Glutamatergic neuron (in vitro differentiated cells): ENCODE measurements around the gene GRID1. TPM values are rescaled to one million over a fixed set of nuclear protein-coding genes. Genes with fewer than 3 reads are reported as not detected.

Experiments used
- DNase-seq: peaks from one replicate; pipeline ENCODE4 v3.0.0; 2022
- H3K27ac Mint-ChIP-seq: one replicate; pipeline ENCODE4 v1.8.0; 2020; ENCODE audit warnings: mild to moderate bottlenecking, mixed read lengths, inconsistent platforms; ENCODE audit not compliant: unreplicated experiment
- H3K27me3 Mint-ChIP-seq: one replicate; pipeline ENCODE4 v1.8.0; 2020; ENCODE audit warnings: mild to moderate bottlenecking, moderate library complexity, mixed read lengths, inconsistent platforms; ENCODE audit not compliant: unreplicated experiment
- H3K36me3 Mint-ChIP-seq: one replicate; pipeline ENCODE4 v1.8.0; 2020; ENCODE audit warnings: mild to moderate bottlenecking, mixed read lengths, inconsistent platforms; ENCODE audit not compliant: unreplicated experiment
- H3K4me1 Mint-ChIP-seq: one replicate; pipeline ENCODE4 v1.8.0; 2020; ENCODE audit warnings: mild to moderate bottlenecking, low read depth, mixed read lengths, inconsistent platforms; ENCODE audit not compliant: unreplicated experiment
- H3K4me3 Mint-ChIP-seq: one replicate; pipeline ENCODE4 v1.8.0; 2020; ENCODE audit warnings: mild to moderate bottlenecking, mixed read lengths, inconsistent platforms; ENCODE audit not compliant: unreplicated experiment
- H3K9me3 Mint-ChIP-seq: one replicate; pipeline ENCODE4 v1.8.0; 2020; ENCODE audit warnings: mild to moderate bottlenecking, moderate library complexity, mixed read lengths, inconsistent platforms; ENCODE audit not compliant: unreplicated experiment
- CTCF ChIP-seq: fragments of 200-600 bp; sonication (generic); IDR thresholded peaks from one replicate; pipeline ENCODE4 v1.5.0; 2021; ENCODE audit not compliant: partially characterized antibody, unreplicated experiment
- total RNA-seq: library from RNA; stranded (reverse); fragmentation: NEBNext Ultra II Directional; extraction: Animal tissue kit (Norgen Biotek cat#: 25700); gene quantifications from one replicate; pipeline ENCODE4 v1.2.1, GENCODE V29; 2021; ENCODE audit not compliant: unreplicated experiment

GRID1 gene
- total RNA-seq, 1 donor from 2014 or later, result 8.0 TPM

- Mint-ChIP-seq H3K9me3 (peaks cover 3% of the 10 kb centered on the region), H3K4me1 (peaks cover 6% of the 10 kb centered on the region), H3K27me3 (peaks cover 4% of the 10 kb centered on the region), H3K27ac (no peak overlapping the region), H3K36me3 (no peaks in the 10 kb centered on the region), H3K4me3 (no peak overlapping the region)
- DNase-seq, result no peak
- no peak for TF ChIP-seq CTCF
These were observed 203.7 kb downstream of the GRID1 start for GRCh38 chr10:86162696-86163400.

GRCh38 chr10:86162036-86162435, 204.6 kb downstream of the GRID1 start:
- Mint-ChIP-seq H3K36me3 (no peaks in the 10 kb centered on the region), H3K27ac (no peak overlapping the region), H3K27me3 (peaks cover 4% of the 10 kb centered on the region), H3K9me3 (peaks cover 4% of the 10 kb centered on the region), H3K4me3 (no peak overlapping the region), H3K4me1 (peaks cover 6% of the 10 kb centered on the region)
- DNase-seq, result no peak
- no peak for TF ChIP-seq CTCF

GRCh38 chr10:86160890-86161585, 205.6 kb downstream of the GRID1 start:
- Mint-ChIP-seq H3K27me3 (peaks cover 8% of the 10 kb centered on the region), H3K9me3 (peaks cover 5% of the 10 kb centered on the region), H3K27ac (no peak overlapping the region), H3K36me3 (peaks cover 7% of the 10 kb centered on the region), H3K4me3 (no peak overlapping the region), H3K4me1 (peaks cover 6% of the 10 kb centered on the region)
- no peak for DNase-seq
- no peak for TF ChIP-seq CTCF

GRCh38 chr10:86159797-86160196, 206.8 kb downstream of the GRID1 start:
- peaks cover 5% of the 10 kb centered on the region for H3K9me3 Mint-ChIP-seq
- no peak overlapping the region for H3K4me3 Mint-ChIP-seq
- no peak for TF ChIP-seq CTCF
- DNase-seq, result no peak
- H3K27me3 Mint-ChIP-seq, result peaks cover 6% of the 10 kb centered on the region
- H3K36me3 Mint-ChIP-seq, result peaks cover 7% of the 10 kb centered on the region
- H3K27ac Mint-ChIP-seq, result no peak overlapping the region
- H3K4me1 Mint-ChIP-seq, result peaks cover 6% of the 10 kb centered on the region
